Naive B cell (primary cell): ENCODE measurements around the gene LIMCH1. TPM values are rescaled to one million over a fixed set of nuclear protein-coding genes. Genes with fewer than 3 reads are reported as not detected.

Experiments
- ATAC-seq, 2 donors: fragments of 150-1000 bp; cut with Tn5 transposase; 2 replicates each; pipeline ENCODE4 v1.10.0; 2021; ENCODE audit warnings: low read depth in 2 of 2, mild to moderate bottlenecking in 2 of 2, moderate library complexity in 2 of 2
- DNase-seq: peaks from one replicate; pipeline ENCODE4 v3.0.0; 2022
- H3K27ac Mint-ChIP-seq, 6 donors: one replicate each; pipeline ENCODE4 v1.8.0; 2020 to 2022; ENCODE audit warnings: mild to moderate bottlenecking in 6 of 6, mixed read lengths in 6 of 6, moderate library complexity in 5 of 6, inconsistent platforms in 2 of 6
- H3K27me3 Mint-ChIP-seq, 3 donors: one replicate each; pipeline ENCODE4 v1.8.0; 2021 to 2022; ENCODE audit warnings: mixed read lengths in 3 of 3, mild to moderate bottlenecking in 1 of 3
- H3K36me3 Mint-ChIP-seq, 2 donors: one replicate each; pipeline ENCODE4 v1.8.0; 2020 to 2022; ENCODE audit warnings: mixed read lengths in 2 of 2, inconsistent platforms in 1 of 2, mild to moderate bottlenecking in 1 of 2
- H3K4me1 Mint-ChIP-seq, 3 donors: one replicate each; pipeline ENCODE4 v1.8.0; 2020 to 2022; ENCODE audit warnings: mixed read lengths in 3 of 3, inconsistent platforms in 1 of 3, mild to moderate bottlenecking in 1 of 3, moderate library complexity in 1 of 3
- H3K4me3 Mint-ChIP-seq, 8 donors: one replicate each; pipeline ENCODE4 v1.8.0; 2020 to 2022; ENCODE audit warnings: mild to moderate bottlenecking in 8 of 8, mixed read lengths in 8 of 8, moderate library complexity in 8 of 8, inconsistent platforms in 2 of 8
- H3K9me3 Mint-ChIP-seq, 7 donors: one replicate each; pipeline ENCODE4 v1.8.0; 2020 to 2022; ENCODE audit warnings: mixed read lengths in 7 of 7, mild to moderate bottlenecking in 5 of 7, inconsistent platforms in 2 of 7, moderate library complexity in 1 of 7
- polyA plus RNA-seq, 6 donors: library from polyadenylated mRNA; unstranded; fragments of 300-500 nt; fragmentation: Illumina TruSeq; gene quantifications; one replicate each; pipeline ENCODE4 v1.2.3, GENCODE V29; 2021; ENCODE audit warnings: low read depth in 6 of 6

LIMCH1 gene
- polyA plus RNA-seq, 6 donors from 2014 or later, result not detected

DNA sequence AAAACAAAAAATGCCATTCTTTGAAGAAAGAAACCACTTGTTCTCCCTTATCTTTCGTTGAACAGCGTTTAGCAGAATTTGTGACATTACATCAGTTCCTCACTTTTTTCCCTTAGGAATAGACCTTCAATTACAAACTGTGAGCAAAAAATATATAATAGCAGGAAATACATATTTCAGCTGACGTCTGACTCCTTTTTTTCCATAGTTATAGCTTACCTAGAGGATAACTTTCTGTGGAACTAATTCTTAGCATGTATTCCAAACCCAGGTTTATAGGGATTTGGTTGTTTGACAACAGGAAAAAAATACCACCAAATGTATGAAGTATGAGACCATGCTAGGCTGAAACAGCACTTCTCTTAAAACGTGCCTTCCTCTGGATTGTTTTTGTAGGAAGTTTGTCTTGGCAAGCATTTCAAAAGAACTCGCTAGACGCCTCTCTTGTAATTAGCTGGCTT lies 2.0 kb upstream of the LIMCH1 start:
- H3K27me3 Mint-ChIP-seq, result peaks cover 0 to 6% (median 3%) of the 10 kb centered on the region in 3 donors
- H3K4me3 Mint-ChIP-seq, result no peak overlapping the region
- peaks cover 0 to 6% (median 2%) of the 10 kb centered on the region in 7 donors for H3K9me3 Mint-ChIP-seq
- ATAC-seq (no peak), DNase-seq (no peak)
- H3K27ac Mint-ChIP-seq, result no peak overlapping the region
- H3K36me3 Mint-ChIP-seq, result no peaks in the 10 kb centered on the region
- no peaks in the 10 kb centered on the region for H3K4me1 Mint-ChIP-seq

- no peak overlapping the region for H3K4me3 Mint-ChIP-seq
Observed at GRCh38 chr4:41537292-41537890, 566 bp upstream of the LIMCH1 start.

DNA sequence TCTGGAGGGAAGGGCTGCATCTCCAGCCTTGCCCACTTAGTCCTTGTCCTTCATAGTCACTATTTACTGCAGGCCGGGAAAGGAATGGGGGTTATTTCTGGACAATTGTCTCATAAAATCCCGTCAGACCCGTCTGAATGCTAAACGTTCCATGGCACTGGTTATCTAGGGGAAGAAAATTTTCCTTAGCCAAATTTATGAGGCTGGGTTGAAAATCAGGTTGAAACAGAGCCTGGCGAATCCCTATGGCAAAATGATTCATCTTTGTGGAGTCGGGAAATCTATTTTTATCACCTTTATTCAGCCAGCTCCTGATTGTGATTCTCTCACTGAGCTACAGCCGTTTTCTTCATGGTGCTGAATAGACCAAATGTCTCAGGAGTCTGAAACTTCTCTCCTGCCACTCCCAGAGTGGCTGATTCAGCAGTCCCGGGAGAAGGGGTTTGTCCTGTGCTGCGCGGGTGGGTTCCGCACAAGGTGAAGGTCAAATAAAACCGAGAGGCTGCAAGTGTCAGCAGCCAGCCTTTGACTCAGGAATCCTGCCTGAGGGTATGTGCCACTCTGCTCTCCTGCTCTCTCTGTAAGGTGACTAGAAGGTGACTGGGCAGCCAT lies 1.0 kb downstream of the LIMCH1 start:
- DNase-seq (no peak), ATAC-seq (no peak)
- no peaks in the 10 kb centered on the region for H3K4me1 Mint-ChIP-seq
- H3K4me3 Mint-ChIP-seq, result no peak overlapping the region
- no peaks in the 10 kb centered on the region for H3K36me3 Mint-ChIP-seq
- peaks cover 0 to 6% (median 3%) of the 10 kb centered on the region in 3 donors for H3K27me3 Mint-ChIP-seq
- no peak overlapping the region for H3K27ac Mint-ChIP-seq
- H3K9me3 Mint-ChIP-seq, result no peaks in the 10 kb centered on the region

More at GRCh38 chr4:41537292-41537890, 566 bp upstream of the LIMCH1 start:
- ATAC-seq, result no peak
- Mint-ChIP-seq H3K4me1 (no peaks in the 10 kb centered on the region), H3K36me3 (no peaks in the 10 kb centered on the region), H3K27ac (no peak overlapping the region), H3K9me3 (peaks cover 0 to 6% (median 0%) of the 10 kb centered on the region in 7 donors), H3K27me3 (peaks cover 0 to 6% (median 3%) of the 10 kb centered on the region in 3 donors)
- DNase-seq, result no peak

DNA sequence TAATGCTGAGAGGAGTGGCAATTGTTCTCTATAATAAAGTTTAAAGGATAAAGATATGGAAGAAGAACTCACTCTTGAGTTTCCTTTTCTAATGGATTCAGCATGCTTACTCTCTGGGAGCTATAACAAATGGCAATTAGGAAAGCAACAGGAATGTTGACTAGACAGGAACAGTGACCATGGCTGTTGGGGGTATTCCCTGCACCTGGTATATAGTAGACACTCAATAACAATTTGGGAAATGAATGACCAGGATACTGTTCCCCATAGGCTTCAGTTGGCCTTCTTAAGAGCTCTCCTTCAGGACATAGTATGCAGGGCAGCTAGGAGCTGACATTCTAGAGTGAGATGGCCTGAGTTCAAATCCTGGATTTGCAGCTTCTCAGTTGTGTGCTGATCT lies 1.8 kb downstream of the LIMCH1 start:
- Mint-ChIP-seq H3K4me3 (no peak overlapping the region), H3K27me3 (peaks cover 0 to 6% (median 3%) of the 10 kb centered on the region in 3 donors), H3K36me3 (no peaks in the 10 kb centered on the region), H3K4me1 (no peaks in the 10 kb centered on the region), H3K9me3 (no peaks in the 10 kb centered on the region), H3K27ac (no peak overlapping the region)
- DNase-seq, result no peak
- ATAC-seq, result no peak

GRCh38 chr4:41540687-41541086 lies 2.7 kb downstream of the LIMCH1 start:
- Mint-ChIP-seq H3K36me3 (no peaks in the 10 kb centered on the region), H3K9me3 (no peaks in the 10 kb centered on the region)
- no peak for ATAC-seq

DNA sequence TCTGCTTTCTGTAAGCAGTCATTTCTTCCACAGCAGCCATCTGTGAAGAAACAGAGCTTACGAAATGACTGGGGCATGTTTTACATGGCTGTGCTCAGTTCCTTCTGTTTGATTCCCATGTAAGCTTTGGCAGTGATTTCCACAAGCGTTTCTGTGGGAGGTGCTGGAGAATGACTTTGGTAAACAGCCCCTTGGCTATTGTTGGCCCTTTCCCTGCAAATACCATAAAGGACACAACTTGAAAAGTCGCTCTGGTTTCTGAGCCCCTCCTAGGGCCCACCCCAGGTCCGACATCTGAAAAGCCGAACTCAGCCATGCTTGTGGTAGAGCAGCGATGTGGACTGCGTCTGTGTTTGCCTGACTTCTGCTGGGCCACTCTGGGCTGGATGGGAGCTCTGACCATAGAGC lies 3.7 kb downstream of the LIMCH1 start:
- Mint-ChIP-seq H3K9me3 (peaks cover 0 to 3% (median 0%) of the 10 kb centered on the region in 7 donors), H3K27me3 (peaks cover 0 to 6% (median 3%) of the 10 kb centered on the region in 3 donors), H3K4me3 (no peak overlapping the region), H3K4me1 (no peaks in the 10 kb centered on the region), H3K36me3 (no peaks in the 10 kb centered on the region), H3K27ac (no peak overlapping the region)
- no peak for ATAC-seq
- DNase-seq, result no peak

More at GRCh38 chr4:41540687-41541086, 2.7 kb downstream of the LIMCH1 start:
- H3K4me1 Mint-ChIP-seq, result no peaks in the 10 kb centered on the region
- H3K27ac Mint-ChIP-seq, result no peak overlapping the region
- H3K27me3 Mint-ChIP-seq, result peaks cover 0 to 6% (median 3%) of the 10 kb centered on the region in 3 donors
- H3K4me3 Mint-ChIP-seq, result no peak overlapping the region
- no peak for DNase-seq

DNA sequence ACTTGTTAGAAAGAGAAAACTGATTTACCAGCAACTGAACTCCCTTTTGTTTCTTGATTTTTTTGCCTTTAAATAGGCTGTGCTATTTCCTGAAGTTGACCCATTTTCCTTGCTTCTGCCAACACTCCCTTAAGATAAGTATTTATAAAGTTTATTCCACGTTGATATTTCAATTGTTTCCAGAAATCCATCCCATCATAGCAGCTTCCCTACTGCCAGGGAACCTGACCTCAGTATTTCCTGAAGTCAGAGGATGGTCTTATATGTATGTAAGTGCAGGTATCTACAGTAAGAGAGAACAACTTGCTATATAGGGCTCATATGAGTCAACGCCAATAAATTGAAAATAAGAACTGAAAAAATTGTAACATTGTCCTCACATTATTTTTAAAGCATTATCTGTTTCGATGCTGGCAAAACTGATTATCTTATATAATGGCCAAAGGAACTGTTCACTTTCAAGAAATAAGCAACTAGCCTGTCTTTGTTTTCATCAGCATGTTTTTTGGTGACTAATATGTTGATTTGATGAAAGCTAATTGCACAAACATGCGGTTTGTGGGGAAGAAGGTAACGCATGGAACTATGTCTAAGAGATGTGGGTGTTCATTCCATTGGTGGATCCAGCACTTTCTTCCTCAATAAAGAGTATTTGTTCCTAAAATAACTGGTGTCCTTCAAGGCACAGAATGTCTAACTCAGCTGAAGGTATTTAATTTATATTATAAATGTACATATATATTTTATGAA lies 4.7 kb downstream of the LIMCH1 start:
- Mint-ChIP-seq H3K4me1 (no peaks in the 10 kb centered on the region), H3K27ac (no peak overlapping the region), H3K4me3 (no peak overlapping the region), H3K36me3 (no peaks in the 10 kb centered on the region), H3K27me3 (peaks cover 0 to 6% (median 3%) of the 10 kb centered on the region in 3 donors), H3K9me3 (peaks cover 0 to 3% (median 0%) of the 10 kb centered on the region in 7 donors)
- no peak for DNase-seq
- ATAC-seq, result no peak

GRCh38 chr4:41545238-41545637 lies 7.3 kb downstream of the LIMCH1 start:
- Mint-ChIP-seq H3K4me1 (no peaks in the 10 kb centered on the region), H3K36me3 (no peaks in the 10 kb centered on the region), H3K27me3 (no peaks in the 10 kb centered on the region), H3K27ac (no peak overlapping the region), H3K4me3 (no peak overlapping the region), H3K9me3 (peaks cover 0 to 3% (median 0%) of the 10 kb centered on the region in 7 donors)
- no peak for DNase-seq
- ATAC-seq, result no peak

DNA sequence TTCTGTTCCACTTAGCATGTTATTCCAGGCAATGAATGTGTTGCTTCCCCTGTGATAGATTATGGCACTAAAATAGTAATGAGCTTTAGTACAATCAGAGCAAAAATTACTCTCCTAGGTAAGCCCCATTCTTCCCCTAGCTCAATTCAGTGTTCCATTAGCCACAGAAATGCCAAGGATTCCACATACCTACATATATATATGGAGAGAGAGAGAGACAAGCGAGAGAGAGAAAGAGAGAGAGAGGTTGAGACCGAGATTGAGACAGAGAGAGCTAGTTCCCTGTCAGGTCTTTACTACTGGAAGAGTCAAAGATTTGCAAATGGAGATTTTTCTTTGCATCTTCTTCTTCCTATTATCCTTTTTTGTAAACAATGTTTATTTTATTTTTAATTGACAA lies 8.7 kb downstream of the LIMCH1 start:
- H3K4me1 Mint-ChIP-seq, result no peaks in the 10 kb centered on the region
- no peak overlapping the region for H3K27ac Mint-ChIP-seq
- no peak overlapping the region for H3K4me3 Mint-ChIP-seq
- no peaks in the 10 kb centered on the region for H3K27me3 Mint-ChIP-seq
- no peak for DNase-seq
- no peak for ATAC-seq
- no peaks in the 10 kb centered on the region for H3K36me3 Mint-ChIP-seq
- H3K9me3 Mint-ChIP-seq, result peaks cover 0 to 3% (median 0%) of the 10 kb centered on the region in 7 donors

DNA sequence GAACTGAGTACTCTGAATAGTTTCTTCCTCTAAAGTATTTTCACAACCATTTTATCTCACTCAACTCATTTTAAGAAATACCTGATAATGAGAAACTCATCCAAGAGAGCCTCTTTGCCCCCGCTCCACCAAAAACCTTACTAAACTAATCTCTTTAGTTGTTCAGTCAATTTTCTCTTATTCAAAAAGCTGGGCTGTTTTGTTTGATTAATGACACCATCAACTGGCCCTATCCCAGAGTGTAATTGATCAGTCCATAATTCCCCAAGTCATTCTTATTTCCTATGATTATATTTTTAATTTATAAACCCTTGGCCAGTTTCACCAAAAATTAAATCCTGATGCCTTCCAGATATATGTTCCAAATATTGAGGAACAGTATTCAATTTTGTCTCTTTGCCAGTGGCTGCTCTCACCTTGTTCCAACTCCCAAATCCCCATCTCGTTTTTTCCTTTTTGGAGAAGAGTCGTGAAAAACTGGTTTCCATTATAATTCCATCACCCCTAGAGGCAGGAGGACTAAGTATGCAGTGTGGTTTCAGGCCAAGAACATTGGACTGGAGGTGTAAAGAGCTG lies 10.4 kb downstream of the LIMCH1 start:
- Mint-ChIP-seq H3K4me1 (no peaks in the 10 kb centered on the region), H3K27me3 (peaks cover 0 to 5% (median 0%) of the 10 kb centered on the region in 3 donors), H3K27ac (no peak overlapping the region), H3K36me3 (no peaks in the 10 kb centered on the region), H3K9me3 (peaks cover 0 to 3% (median 0%) of the 10 kb centered on the region in 7 donors), H3K4me3 (no peak overlapping the region)
- DNase-seq (no peak), ATAC-seq (no peak)

DNA sequence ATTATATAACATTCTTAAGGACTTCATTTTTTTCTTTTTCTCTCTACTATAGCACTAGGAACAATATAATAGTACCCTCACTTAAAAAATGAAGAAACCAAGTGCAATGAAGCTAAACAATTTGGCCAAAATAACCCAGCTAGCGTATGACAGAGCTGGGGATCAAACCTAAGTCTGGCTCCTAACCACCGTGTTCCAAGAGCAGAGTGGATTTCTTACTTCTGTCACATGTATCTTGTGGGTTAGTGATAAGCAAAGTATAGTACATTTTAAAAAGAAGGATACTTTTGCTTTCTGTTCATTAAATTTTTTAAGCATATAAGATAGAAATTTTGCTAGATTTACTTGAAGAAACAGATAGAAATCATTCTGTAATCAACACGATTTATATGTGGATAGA lies 11.5 kb downstream of the LIMCH1 start:
- Mint-ChIP-seq H3K4me1 (no peaks in the 10 kb centered on the region), H3K27me3 (peaks cover 0 to 6% (median 6%) of the 10 kb centered on the region in 3 donors), H3K9me3 (peaks cover 0 to 3% (median 0%) of the 10 kb centered on the region in 7 donors), H3K27ac (no peak overlapping the region), H3K4me3 (no peak overlapping the region), H3K36me3 (no peaks in the 10 kb centered on the region)
- DNase-seq, result no peak
- no peak for ATAC-seq

DNA sequence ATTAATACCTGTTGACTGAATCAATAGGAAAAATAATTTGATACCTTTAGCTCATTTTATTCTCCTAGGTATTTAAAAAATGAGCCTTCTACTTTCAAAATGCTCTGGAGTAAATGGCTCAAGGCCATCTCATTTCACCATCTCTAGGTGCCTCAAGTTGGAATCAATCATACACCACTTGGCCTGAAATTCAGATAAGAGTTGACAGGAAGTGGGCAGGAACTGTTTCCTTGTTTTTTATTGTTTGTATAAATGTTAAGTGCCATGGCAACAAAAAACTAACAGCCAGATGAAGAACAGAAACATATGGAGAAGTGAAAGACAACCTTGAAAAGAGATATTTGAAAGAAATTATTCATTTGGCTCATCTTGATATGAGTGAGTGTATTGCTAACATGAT lies 12.4 kb downstream of the LIMCH1 start:
- DNase-seq, result no peak
- Mint-ChIP-seq H3K27ac (no peak overlapping the region), H3K4me3 (no peak overlapping the region), H3K4me1 (no peaks in the 10 kb centered on the region), H3K27me3 (peaks cover 0 to 6% (median 6%) of the 10 kb centered on the region in 3 donors), H3K9me3 (peaks cover 0 to 3% (median 0%) of the 10 kb centered on the region in 7 donors), H3K36me3 (no peaks in the 10 kb centered on the region)
- ATAC-seq, result no peak

DNA sequence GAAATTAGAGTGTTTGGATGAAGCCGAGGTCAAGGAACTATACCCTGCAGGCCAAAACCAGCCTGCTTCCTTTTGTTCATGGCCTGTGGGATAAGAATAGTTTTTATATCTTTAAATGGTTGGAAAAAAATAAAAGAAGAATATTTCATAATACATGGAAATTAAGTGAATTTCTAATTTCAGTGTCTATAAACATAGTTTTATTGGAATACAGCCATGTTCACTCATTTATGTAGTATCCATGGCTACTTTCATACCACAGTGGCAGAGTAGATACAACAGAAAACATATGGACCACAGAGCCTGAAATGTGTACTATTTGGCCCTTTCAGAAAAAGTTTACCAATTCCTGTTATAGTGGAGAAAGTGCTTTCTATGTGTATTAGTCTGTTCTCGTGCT lies 13.6 kb downstream of the LIMCH1 start:
- Mint-ChIP-seq H3K36me3 (no peaks in the 10 kb centered on the region), H3K27me3 (peaks cover 0 to 6% (median 6%) of the 10 kb centered on the region in 3 donors), H3K4me1 (no peaks in the 10 kb centered on the region), H3K27ac (no peak overlapping the region), H3K9me3 (peaks cover 0 to 2% (median 0%) of the 10 kb centered on the region in 7 donors), H3K4me3 (no peak overlapping the region)
- ATAC-seq, result no peak
- DNase-seq, result no peak
